SK-N-MC (cell line): ENCODE results near the gene ASPDH.

Experiments
- EZH2 ChIP-seq: fragments of 200-600 bp; sonication (generic); IDR thresholded peaks from one replicate; pipeline ENCODE4 v1.6.1; 2017; ENCODE audit warnings: antibody characterized with exemption
- POLR2AphosphoS5 ChIP-seq: IDR thresholded peaks from 2 replicates; pipeline ENCODE4 v1.6.1; 2012; ENCODE audit warnings: mild to moderate bottlenecking, low read depth, low read length, borderline replicate concordance

GRCh38 chr19:50510700-50511068 lies 3.0 kb downstream of the ASPDH start:
- TF ChIP-seq EZH2: no peak
- no peak for TF ChIP-seq POLR2AphosphoS5
